ENCODE results near the gene OCEL1. TPM values are rescaled to one million over a fixed set of nuclear protein-coding genes. Genes with fewer than 3 reads are reported as not detected.

The OCEL1 gene
- total and polyA plus RNA-seq, 10 of the 15 experiments (the other 5 are each of a cell fraction or from before 2014, with no cell fraction given) = 2.8 to 18.2 (median 7.4) TPM

DNA sequence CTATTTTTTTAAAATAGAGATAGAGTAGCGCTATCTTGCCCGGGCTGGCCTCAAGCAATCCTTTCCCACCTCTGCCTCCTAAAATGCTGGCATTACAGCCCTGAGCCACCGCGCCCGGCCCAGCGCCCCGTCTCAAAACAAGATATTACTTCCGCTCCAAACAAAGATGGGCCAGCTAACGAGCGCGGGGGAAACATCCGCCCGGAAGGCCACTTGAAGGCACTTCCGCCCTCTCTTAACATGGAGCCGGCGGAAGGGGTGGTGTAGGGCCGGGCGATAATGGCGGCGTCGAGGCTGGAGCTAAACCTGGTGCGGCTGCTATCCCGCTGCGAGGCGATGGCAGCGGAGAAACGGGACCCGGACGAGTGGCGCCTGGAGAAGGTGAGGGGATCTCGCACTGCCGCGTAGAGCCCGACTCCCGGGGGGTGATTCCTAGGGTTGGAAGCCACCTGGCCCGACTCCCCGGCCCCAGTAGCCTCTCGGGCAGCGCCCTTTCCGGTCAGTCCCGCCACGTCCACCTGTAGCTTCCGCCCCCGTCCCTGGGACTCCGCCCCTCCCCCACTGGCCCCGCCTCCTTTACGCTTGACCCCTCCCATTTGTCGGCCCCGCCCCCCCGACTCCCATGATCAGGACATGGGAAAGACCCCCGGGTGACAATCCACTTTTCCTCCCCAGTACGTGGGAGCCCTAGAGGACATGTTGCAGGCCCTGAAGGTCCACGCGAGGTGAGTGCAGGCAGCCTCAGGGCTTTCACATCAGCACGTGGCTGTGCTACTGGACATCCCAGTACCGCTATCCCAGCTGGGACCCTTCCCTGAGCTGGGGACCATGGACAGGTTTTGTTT, 10.7 kb upstream of the OCEL1 start, which contains the start of gene USE1 (continued):
- no peak for TF ChIP-seq USF1 (IDR thresholded peaks at IDR 0.05; ENCODE audit: borderline replicate concordance, extremely low read length, insufficient read depth, low read depth, low read length)
- TF ChIP-seq MTA2 (IDR thresholded peaks at IDR 0.05; ENCODE audit: low read depth) = no peak
- TF ChIP-seq PML (IDR thresholded peaks at IDR 0.05; ENCODE audit: low read length) = peak; percentile 85; the same call in 1 of the 2 replicates
- TF ChIP-seq ZBTB11 (CRISPR knock-in tag; IDR thresholded peaks at IDR 0.05) = peak; percentile 73
- peak; percentile 97 for TF ChIP-seq POLR2A (IDR thresholded peaks at IDR 0.05; ENCODE audit: low read depth, low read length)
- no peak for TF ChIP-seq HSF1 (IDR thresholded peaks at IDR 0.05; ENCODE audit: low read depth, low read length)
- peak in 1 of 2 experiments; percentile 82; a peak in 2 of 4 replicates for TF ChIP-seq ETV6 (conservative IDR thresholded peaks at IDR 0.05 in 1 of 2, IDR thresholded peaks at IDR 0.05 in 1 of 2; ENCODE audit: borderline replicate concordance in 1 of 2, low read depth in 1 of 2)
- TF ChIP-seq TCF3 (IDR thresholded peaks at IDR 0.05; ENCODE audit: borderline replicate concordance, insufficient read depth, low read depth, low read length) = peak; percentile 51; the same call in 1 of the 2 replicates
- TF ChIP-seq LARP7 (IDR thresholded peaks at IDR 0.05) = peak; percentile 77
- TF ChIP-seq RCOR1 (conservative IDR thresholded peaks at IDR 0.05; ENCODE audit: low read depth, low read length) = no peak
- TF ChIP-seq IRF3 (IDR thresholded peaks at IDR 0.05) = 0 out of 2 replicates have a peak, but pooled peaks have one; percentile 29
- TF ChIP-seq SRF (IDR thresholded peaks at IDR 0.05; ENCODE audit: low read depth in 2 of 2, low read length in 2 of 2) = peak; percentile 74 to 90
- TF ChIP-seq PAX5 (IDR thresholded peaks at IDR 0.05; ENCODE audit: borderline replicate concordance, low read depth, low read length) = peak; percentile 26; the same call in 1 of the 2 replicates
- peak; percentile 47; the same call in 1 of the 2 replicates for TF ChIP-seq MXI1 (IDR thresholded peaks at IDR 0.05; ENCODE audit: low read depth, low read length)
- TF ChIP-seq CHD2 (IDR thresholded peaks at IDR 0.05; ENCODE audit: borderline replicate concordance, low read depth, low read length) = 0 out of 2 replicates have a peak, but pooled peaks have one; percentile 5
- TF ChIP-seq, protein P1, sequence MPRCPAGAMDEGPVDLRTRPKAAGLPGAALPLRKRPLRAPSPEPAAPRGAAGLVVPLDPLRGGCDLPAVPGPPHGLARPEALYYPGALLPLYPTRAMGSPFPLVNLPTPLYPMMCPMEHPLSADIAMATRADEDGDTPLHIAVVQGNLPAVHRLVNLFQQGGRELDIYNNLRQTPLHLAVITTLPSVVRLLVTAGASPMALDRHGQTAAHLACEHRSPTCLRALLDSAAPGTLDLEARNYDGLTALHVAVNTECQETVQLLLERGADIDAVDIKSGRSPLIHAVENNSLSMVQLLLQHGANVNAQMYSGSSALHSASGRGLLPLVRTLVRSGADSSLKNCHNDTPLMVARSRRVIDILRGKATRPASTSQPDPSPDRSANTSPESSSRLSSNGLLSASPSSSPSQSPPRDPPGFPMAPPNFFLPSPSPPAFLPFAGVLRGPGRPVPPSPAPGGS (IDR thresholded peaks at IDR 0.05; ENCODE audit: borderline replicate concordance, insufficient read depth, low read depth, low read length, poor library complexity, severe bottlenecking) = peak; percentile 86
- TF ChIP-seq RFX5 (IDR thresholded peaks at IDR 0.05; ENCODE audit: low read depth, low read length) = no peak
- peak; percentile 87 for TF ChIP-seq KLF5 (IDR thresholded peaks at IDR 0.05; ENCODE audit: partially characterized antibody)
- TF ChIP-seq, protein P2, sequence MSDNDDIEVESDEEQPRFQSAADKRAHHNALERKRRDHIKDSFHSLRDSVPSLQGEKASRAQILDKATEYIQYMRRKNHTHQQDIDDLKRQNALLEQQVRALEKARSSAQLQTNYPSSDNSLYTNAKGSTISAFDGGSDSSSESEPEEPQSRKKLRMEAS (IDR thresholded peaks at IDR 0.05; ENCODE audit: low read depth, low read length) = no peak; the same call in none of the 2 replicates
- TF ChIP-seq HDAC6 (IDR thresholded peaks at IDR 0.05; ENCODE audit: unreplicated experiment) = no peak
